ENCODE data around the gene INKA1.

INKA1 gene

GRCh38 chr3:49842843-49843517 lies 39.9 kb downstream of the INKA1 start:
- in situ Hi-C loops (cut with HindIII; ENCODE audit: low pct_unique_long_range_greater_than_20kb, low sequenced_read_pairs), result no loop called here
- no peak for DNase-seq (ENCODE audit: low read depth in 1 of 2, low spot score in 1 of 2)
- TF ChIP-seq JUND (IDR thresholded peaks at IDR 0.05; ENCODE audit: low read depth), result no peak

DNA sequence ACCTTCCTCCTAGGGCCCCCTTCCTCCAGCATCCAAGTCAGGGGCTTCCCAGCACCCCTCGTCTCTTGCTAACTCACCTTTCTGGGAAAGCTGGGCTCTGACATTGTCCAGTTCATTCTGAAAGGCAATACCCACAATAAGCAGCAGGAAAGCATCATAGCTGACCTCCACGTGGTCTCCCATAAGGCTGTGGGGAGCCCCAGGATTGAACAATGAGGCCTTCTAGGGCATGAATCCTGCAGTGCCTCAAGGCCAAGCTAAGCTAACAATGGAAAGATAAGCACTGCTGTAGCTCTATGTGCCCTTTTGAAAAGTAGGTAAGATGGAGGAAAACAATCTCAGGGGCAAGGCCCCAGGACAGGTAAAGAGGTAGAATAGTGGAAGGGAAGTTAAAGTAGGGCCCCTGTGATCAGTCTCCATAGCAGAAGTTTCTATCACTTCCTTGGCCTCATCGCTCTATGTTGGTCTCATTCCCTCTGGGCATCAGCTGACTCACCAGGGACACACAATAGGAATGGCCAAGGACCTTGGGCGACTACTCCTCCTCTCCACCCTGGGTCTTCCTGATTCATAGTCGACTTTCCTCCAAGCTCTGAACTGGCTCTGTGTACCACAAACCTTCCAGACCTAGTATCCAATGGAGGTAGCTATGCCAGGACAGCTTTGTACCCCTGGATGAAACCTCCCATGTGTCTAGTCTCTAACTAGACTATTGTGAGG lies 41.6 kb downstream of the INKA1 start:
- DNase-seq (ENCODE audit: low read depth in 1 of 2, low spot score in 1 of 2), result no peak
- no peak for TF ChIP-seq JUND (IDR thresholded peaks at IDR 0.05; ENCODE audit: low read depth)
- in situ Hi-C loops (cut with HindIII; ENCODE audit: low pct_unique_long_range_greater_than_20kb, low sequenced_read_pairs), result no loop called here

GRCh38 chr3:49845694-49846093 lies 42.6 kb downstream of the INKA1 start:
- in situ Hi-C loops (cut with HindIII; ENCODE audit: low pct_unique_long_range_greater_than_20kb, low sequenced_read_pairs), result no loop called here
- no peak for DNase-seq (ENCODE audit: low read depth in 1 of 2, low spot score in 1 of 2)
- no peak for TF ChIP-seq JUND (IDR thresholded peaks at IDR 0.05; ENCODE audit: low read depth)

Data from T47D (cell line).